GM18502 (cell line): ENCODE data around the gene SCN2A.

ENCODE experiments used
- ATAC-seq: cut with Tn5 transposase; IDR thresholded peaks from one replicate; pipeline ENCODE4 v1.9.1; 2021; ENCODE audit warnings: mild to moderate bottlenecking; ENCODE audit not compliant: unreplicated experiment, poor library complexity

The SCN2A gene

DNA sequence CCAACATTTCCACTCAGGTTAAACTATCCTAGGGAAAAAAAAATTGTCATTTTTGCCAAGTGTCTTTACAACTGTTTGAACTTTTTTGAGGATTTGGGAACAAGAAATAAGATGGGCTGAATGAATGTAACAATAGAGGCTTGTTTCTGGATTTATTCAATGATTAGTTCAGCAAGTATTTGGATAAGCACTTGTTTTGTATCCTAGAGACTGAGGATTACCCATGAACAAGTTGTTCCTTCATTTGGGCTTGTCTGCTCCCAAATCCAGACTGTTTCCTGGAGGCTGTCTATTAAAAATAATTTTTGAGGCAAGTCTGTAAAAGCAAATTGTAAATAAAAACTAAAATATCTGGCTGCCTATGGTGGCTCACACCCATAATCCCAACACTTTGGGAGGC lies 168.3 kb downstream of the SCN2A start:
- no peak for ATAC-seq

DNA sequence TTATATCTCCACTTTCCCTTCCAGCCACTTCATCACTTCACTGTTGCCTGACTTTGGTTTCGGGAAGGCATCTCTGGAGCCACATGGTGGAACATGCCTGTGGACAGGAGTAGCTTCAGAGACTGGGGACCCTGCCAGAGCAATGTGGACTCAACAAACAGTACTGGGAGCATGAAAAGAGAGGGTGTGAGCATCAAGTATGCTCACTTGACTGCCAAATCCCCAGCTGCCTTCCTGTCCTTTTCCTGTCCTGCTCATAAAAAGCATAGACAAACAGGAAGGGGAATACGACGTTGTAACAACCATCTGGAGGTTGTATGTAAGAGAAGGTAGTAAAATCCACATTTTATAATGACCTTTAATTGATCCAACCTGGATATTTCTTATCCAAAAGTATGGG lies 169.0 kb downstream of the SCN2A start:
- no peak for ATAC-seq

DNA sequence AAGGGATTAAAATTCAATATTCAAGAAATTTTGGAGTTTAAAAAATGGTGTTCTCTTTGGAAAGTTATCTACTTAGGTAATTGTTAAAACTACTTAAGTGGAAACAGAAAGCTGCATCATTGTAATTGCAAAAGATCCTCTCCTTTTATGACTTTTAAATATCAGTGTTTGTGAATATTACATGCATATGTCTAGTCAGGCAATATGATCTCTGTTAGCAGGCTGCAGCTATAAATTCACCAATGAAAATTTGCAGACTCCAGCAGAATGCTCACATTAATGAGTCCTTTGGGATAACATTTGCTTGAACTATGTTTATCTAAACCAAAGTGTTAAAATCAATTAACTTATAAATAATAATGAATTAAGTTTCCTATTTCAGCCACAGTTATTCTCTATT lies 171.1 kb downstream of the SCN2A start:
- ATAC-seq: no peak

DNA sequence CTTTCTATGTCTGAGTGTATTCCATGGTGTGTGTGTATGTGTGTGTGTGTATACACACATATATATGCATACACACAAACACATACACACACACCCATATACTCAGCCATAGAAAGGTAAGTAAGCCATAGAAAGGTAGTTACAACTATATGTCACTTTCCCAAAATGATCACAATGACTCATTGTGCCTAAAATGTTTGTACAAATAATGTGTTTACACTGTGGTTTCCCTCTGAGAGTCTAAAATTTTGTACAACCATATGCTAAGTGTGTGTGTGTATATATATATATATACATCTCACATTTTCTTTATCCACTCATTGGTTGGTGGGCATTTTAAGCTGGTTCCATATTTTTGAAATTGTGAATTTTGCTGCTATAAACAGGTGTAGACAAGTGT lies 175.0 kb downstream of the SCN2A start:
- ATAC-seq: no peak

DNA sequence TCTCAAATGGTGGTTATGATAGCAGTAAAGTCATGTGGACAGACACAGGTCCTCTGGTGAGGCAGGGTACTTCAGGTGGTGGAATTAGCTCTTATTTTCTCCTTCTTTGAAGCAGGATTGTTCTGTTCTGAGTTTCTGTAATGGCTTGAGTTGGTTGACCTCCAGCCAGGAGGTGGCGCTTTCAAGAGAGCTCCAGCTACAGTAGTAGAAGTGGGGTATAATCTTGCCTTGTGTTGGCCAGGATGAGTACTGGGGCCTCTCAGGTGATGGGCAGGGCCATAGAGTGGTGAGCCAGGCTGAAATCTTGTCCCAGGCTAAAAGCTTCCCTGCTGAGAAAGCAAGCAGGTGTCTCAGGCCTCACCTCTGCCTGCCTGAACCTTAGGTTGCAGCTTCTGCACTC lies 177.8 kb downstream of the SCN2A start:
- no peak for ATAC-seq

DNA sequence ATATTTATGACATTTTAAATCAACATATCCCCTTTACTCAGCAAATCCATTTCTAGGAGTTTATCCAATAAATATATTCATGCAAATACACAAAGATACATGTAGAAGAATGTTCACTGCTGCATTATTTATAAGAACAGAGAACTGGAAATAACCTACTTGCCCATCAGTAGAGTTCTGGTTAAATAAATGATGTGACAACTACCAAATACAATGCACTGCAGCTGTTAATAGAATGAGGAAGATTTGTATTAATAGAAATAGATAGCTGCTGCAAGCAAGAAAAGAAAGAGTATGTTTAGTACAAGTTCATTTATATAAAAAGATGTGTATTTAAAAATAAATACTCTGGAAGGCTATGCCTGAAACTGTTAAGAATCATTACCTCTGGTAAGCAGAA lies 181.0 kb downstream of the SCN2A start:
- ATAC-seq: no peak

DNA sequence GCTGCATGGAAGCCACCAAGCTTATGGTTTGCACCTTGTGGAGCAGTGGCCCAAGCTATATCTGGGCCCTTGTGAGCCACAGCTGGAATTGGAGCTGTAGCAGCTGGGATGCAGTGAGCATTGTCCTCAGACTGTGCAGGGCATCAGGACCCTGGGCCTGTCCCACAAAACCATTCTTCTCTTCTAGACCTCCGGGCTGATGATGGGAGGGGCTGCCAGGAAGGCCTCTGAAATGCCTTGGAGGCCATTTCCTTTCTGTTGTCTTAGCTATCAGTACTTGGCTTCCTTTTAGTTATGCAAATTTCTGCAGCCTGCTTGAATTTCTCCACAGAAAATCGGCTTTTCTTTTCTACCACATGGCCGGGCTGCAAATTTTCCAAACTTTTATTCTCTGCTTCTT lies 183.9 kb downstream of the SCN2A start:
- ATAC-seq: no peak

DNA sequence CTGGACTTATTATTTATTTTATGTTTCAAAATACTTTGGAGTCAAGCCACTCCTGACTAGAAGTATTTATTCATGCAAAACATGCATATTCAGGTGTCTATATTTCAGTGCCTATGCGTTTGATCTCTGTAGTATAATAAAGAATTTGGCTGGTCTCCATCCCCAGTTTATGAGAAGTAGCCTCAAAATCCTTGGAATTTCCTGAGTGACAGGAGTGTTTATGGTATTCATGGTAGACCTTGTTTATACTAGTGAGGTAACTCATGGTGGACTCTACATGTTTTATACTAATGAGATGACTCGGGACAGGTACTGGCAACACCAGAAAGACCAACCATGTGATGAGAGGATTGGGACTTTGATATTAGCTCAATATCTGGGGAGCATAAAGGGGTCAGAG lies 186.3 kb downstream of the SCN2A start:
- no peak for ATAC-seq

DNA sequence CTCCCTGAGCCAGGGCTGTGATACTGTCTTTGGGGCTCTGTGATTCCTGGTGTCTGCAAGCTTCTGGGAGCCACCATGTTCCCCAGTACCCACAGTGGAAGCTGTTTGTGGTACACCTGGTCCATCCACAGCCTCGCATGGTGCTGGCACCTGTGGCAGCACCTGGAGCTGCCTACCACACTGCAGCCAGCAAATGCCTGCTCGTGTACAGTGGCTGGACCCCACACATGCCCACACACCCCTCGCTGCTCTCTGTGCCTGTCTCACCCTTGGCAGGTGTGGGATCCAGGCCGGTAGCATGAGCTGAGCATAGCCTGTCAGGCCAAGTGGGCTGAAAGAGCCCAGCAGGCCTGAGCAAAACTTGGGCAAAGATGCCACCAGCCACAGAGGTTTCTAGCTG lies 188.5 kb downstream of the SCN2A start:
- ATAC-seq: no peak

DNA sequence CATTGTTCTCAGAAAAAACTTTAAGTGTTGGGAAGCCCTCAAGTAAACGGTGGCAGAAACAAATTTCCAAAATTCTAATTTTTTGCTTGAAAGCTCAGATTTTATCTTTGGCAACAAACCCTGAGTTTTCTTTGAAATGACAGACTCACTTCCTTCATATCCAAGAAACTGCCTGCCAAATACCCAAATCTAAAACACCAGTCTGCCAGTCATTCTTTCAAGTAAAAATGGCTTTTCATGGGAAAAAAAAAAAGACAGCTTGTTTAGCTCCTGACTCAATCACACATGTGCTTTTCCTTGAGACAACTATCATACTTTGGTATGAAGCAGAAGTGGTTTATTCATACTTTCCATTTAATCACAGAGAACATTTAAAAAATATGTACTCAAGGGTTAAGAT lies 189.7 kb downstream of the SCN2A start:
- no peak for ATAC-seq

DNA sequence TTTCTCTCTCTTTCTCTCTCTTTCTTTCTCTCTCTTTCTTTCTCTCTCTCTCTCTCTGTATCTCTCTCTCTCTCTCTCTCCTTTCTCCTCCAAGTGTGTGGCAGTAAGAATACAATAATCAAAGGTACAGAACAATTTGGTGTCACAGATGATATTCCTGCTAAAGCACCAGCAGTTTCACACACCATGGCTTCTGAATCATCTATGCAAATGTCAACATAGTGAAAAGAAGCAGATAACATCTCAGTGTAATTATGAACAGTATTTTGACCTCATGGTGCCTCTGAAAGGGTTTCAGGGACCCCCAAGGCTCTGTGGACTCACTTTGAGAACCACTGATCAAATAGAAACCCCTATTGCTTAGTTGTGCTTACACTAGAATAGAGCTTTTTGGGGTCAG lies 191.8 kb downstream of the SCN2A start:
- ATAC-seq: no peak

DNA sequence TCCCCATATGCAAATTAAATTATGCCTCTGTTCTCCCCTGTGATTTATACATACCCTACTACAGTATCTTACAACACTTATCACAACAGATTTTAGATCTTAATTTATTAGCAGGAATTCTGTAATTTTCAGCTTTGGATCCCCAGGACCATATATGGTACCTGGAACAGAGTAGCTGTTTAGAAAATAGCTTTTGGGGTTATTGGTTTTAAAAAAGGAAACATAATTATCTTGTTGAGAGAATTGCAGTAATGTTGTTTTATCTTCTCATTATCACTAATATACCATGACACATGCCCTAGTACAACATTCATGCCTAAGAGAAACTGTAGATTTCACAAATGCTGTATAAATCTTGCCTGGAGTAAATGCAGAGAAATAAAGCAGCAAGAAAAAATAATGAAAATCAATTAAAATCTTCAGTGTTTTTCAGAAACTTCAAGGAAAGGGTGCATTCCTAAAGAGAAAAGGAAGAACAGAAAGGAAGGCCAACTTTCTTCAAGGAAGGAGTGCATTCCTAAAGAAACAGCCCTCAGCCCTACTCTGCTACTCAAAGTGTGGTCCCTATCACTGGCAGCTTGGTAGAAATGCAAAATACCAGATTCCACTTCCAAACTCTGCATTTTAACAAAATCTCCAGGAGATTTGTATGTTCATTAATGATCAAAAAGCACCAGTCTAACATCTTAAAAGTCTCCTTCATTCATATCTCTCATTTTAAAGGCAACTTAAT lies 193.2 kb downstream of the SCN2A start:
- ATAC-seq: no peak

DNA sequence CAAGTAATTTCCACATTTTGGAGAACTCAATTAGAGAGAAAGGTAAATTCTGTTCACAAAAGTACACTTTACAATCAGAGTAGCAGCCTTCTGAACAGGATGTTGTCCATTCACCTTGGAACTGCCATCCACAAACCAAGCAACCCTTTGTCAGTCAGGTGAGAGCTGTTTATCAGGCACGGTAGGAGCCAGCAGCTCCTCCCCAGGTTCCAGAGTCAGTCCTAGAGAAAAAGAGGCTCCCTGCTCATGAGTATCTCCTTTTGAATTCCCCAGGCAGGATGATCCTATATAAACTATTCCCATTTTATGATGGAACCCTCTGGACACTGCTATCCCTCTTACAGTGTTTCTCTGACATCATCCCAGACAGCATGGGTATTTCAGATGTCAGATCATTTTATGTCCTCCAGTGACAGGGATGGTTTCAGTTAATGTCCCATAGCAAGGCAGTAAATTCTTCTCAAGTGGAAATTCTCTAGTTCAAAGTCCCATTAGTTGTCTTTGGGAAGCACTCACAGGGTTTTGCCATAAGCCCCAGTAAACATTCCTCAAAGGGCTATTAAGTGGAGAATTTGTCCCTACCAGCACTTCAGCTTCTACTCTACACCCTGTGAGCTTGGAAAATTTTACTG lies 195.8 kb downstream of the SCN2A start:
- ATAC-seq: no peak

DNA sequence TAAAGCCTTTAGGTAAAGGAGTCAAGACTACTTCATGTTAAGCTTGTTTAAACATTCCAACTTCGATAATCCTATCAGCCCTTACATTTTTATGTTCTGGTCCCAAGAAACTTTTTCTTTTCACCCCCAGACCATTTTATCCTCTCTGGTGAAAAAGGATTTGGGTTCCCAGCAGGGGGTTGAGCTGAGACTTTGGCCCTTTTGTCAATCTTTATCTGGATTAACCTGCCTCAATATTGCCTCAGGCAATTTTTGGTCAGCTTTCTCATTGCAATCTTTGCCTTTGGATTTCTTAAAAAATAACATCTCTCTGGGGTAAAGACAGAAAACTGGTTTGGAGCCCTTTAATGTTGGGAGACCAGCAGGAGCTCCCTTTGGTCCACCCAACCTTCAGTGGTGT lies 196.4 kb downstream of the SCN2A start:
- ATAC-seq: no peak

DNA sequence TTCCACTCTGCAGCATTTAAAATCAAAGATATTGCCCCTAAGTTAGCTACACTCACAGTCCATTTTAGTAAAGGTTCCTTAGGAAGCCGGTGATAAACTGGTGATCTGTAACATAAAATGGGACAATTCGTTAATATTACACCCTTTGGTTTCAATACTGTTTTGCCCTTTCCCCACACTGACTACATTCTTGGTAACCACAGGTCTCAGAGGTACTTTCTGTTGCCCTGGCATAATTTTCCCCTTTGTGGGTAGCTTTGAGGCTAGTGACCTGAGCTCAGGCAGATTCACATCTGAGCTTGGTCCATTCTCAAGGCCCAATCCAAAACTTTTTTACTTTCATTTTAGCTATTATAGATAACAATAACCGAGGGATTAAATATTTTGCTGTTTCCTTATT lies 197.3 kb downstream of the SCN2A start:
- ATAC-seq: peak; percentile 54

DNA sequence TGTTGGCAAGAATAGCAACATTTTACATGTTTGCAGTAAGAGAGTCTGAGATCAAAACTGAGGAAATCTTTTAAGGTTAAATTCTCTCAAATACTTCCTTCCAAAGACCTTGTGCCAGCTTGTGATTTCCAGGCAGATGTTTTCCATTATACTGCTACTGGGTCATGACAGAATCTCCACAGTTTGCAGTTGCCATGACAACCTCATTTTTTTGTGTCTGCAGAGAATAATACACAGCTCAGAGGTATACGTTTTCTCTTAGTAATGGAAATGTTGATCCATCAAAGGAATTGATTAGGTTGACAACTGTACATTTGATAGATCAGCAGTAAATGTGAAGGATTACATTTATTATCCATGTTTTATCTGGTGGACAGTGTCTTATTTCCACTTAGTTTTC lies 201.2 kb downstream of the SCN2A start:
- ATAC-seq: no peak
